Measurements from ENCODE around the gene KCNK15. TPM values are rescaled to one million over a fixed set of nuclear protein-coding genes. Genes with fewer than 3 reads are reported as not detected.

Gene KCNK15
- total RNA-seq, 1 experiment from 2014 or later, result 1.4 TPM

- H3K4me1 Mint-ChIP-seq (ENCODE audit: insufficient read depth, unreplicated experiment), result no peaks in the 10 kb centered on the region
- peaks cover 55% of the 10 kb centered on the region for H3K27me3 Mint-ChIP-seq (ENCODE audit: insufficient read depth, unreplicated experiment)
- ChIA-PET POLR2A (interaction anchor here (0.7 kb wide), 1 partner anchor 13 kb away, joined by 3 read pairs; no protein-coding TSS in a partner anchor), CTCF (interaction anchor here (0.7 to 1.8 kb wide), 10 partner anchors 8 to 508 kb away, joined by 3 to 12 read pairs (median 4); no protein-coding TSS in a partner anchor)
- no peaks in the 10 kb centered on the region for H3K9me3 Mint-ChIP-seq (ENCODE audit: unreplicated experiment)
- no peaks in the 10 kb centered on the region for H3K36me3 Mint-ChIP-seq (ENCODE audit: insufficient read depth, unreplicated experiment)
- H3K27ac Mint-ChIP-seq (ENCODE audit: low read depth, unreplicated experiment), result no peak overlapping the region
- H3K4me3 Mint-ChIP-seq (ENCODE audit: unreplicated experiment), result no peak overlapping the region
- peak; percentile 11 for TF ChIP-seq CTCF (IDR thresholded peaks at IDR 0.05; ENCODE audit: unreplicated experiment)
- intact Hi-C loops (cut with micrococcal nuclease), result no loop called here
- peak; percentile 42 for DNase-seq (ENCODE audit: unreplicated experiment)
- BruUV-seq (replicated peaks), result no TSS peak
Measured at GRCh38 chr20:44785768-44786167, 40.1 kb downstream of the KCNK15 start.

- Mint-ChIP-seq H3K4me1 (ENCODE audit: insufficient read depth, unreplicated experiment) (no peaks in the 10 kb centered on the region), H3K36me3 (ENCODE audit: insufficient read depth, unreplicated experiment) (no peaks in the 10 kb centered on the region), H3K27ac (ENCODE audit: low read depth, unreplicated experiment) (no peak overlapping the region), H3K27me3 (ENCODE audit: insufficient read depth, unreplicated experiment) (peaks cover 56% of the 10 kb centered on the region), H3K4me3 (ENCODE audit: unreplicated experiment) (no peak overlapping the region), H3K9me3 (ENCODE audit: unreplicated experiment) (no peaks in the 10 kb centered on the region)
- POLR2A ChIA-PET, result interaction anchor here (1.6 kb wide), 1 partner anchor 11 kb away, joined by 6 read pairs; no protein-coding TSS in a partner anchor
- DNase-seq (ENCODE audit: unreplicated experiment), result no peak
- intact Hi-C loops (cut with micrococcal nuclease), result no loop called here
- CTCF ChIA-PET, result interaction anchor here (1.8 kb wide), 1 partner anchor 11 kb away, joined by 5 read pairs; no protein-coding TSS in a partner anchor
- BruUV-seq (replicated peaks), result no TSS peak
- TF ChIP-seq CTCF (IDR thresholded peaks at IDR 0.05; ENCODE audit: unreplicated experiment), result no peak
Measured at GRCh38 chr20:44787299-44787698, 41.6 kb downstream of the KCNK15 start.

- Mint-ChIP-seq H3K4me1 (ENCODE audit: insufficient read depth, unreplicated experiment) (no peaks in the 10 kb centered on the region), H3K9me3 (ENCODE audit: unreplicated experiment) (no peaks in the 10 kb centered on the region), H3K27ac (ENCODE audit: low read depth, unreplicated experiment) (no peak overlapping the region), H3K4me3 (ENCODE audit: unreplicated experiment) (no peak overlapping the region), H3K36me3 (ENCODE audit: insufficient read depth, unreplicated experiment) (no peaks in the 10 kb centered on the region), H3K27me3 (ENCODE audit: insufficient read depth, unreplicated experiment) (peaks cover 48% of the 10 kb centered on the region)
- ChIA-PET POLR2A (no interaction called here), CTCF (interaction anchor here (1.0 kb wide), 1 partner anchor 41 kb away, joined by 3 read pairs; no protein-coding TSS in a partner anchor)
- no peak for DNase-seq (ENCODE audit: unreplicated experiment)
- intact Hi-C loops (cut with micrococcal nuclease), result no loop called here
- TF ChIP-seq CTCF (IDR thresholded peaks at IDR 0.05; ENCODE audit: unreplicated experiment), result no peak
- BruUV-seq (replicated peaks), result no TSS peak
Measured at GRCh38 chr20:44788706-44789456, 43.2 kb downstream of the KCNK15 start.

GRCh38 chr20:44790638-44791393 is 45.2 kb downstream of the KCNK15 start:
- CTCF ChIA-PET, result interaction anchor here (0.8 kb wide), 1 partner anchor 76 kb away, joined by 3 read pairs; no protein-coding TSS in a partner anchor
- Mint-ChIP-seq H3K27me3 (ENCODE audit: insufficient read depth, unreplicated experiment) (peaks cover 33% of the 10 kb centered on the region), H3K4me3 (ENCODE audit: unreplicated experiment) (no peak overlapping the region), H3K27ac (ENCODE audit: low read depth, unreplicated experiment) (no peak overlapping the region), H3K4me1 (ENCODE audit: insufficient read depth, unreplicated experiment) (no peaks in the 10 kb centered on the region), H3K9me3 (ENCODE audit: unreplicated experiment) (no peaks in the 10 kb centered on the region), H3K36me3 (ENCODE audit: insufficient read depth, unreplicated experiment) (no peaks in the 10 kb centered on the region)
- intact Hi-C loops (cut with micrococcal nuclease), result no loop called here
- no peak for DNase-seq (ENCODE audit: unreplicated experiment)
- POLR2A ChIA-PET, result interaction anchor here (0.6 to 1.5 kb wide), 2 partner anchors 8 to 10 kb away, joined by 3 read pairs; no protein-coding TSS in a partner anchor
- BruUV-seq (replicated peaks), result no TSS peak
- TF ChIP-seq CTCF (IDR thresholded peaks at IDR 0.05; ENCODE audit: unreplicated experiment), result no peak

All from MCF 10A (cell line).